GM21723 (cell line): Measurements from ENCODE around the gene IGLL1.

Experiments
- ATAC-seq: cut with Tn5 transposase; IDR thresholded peaks from one replicate; pipeline ENCODE4 v1.9.1; 2021; ENCODE audit warnings: mild to moderate bottlenecking, moderate library complexity; ENCODE audit not compliant: unreplicated experiment

Gene IGLL1

DNA sequence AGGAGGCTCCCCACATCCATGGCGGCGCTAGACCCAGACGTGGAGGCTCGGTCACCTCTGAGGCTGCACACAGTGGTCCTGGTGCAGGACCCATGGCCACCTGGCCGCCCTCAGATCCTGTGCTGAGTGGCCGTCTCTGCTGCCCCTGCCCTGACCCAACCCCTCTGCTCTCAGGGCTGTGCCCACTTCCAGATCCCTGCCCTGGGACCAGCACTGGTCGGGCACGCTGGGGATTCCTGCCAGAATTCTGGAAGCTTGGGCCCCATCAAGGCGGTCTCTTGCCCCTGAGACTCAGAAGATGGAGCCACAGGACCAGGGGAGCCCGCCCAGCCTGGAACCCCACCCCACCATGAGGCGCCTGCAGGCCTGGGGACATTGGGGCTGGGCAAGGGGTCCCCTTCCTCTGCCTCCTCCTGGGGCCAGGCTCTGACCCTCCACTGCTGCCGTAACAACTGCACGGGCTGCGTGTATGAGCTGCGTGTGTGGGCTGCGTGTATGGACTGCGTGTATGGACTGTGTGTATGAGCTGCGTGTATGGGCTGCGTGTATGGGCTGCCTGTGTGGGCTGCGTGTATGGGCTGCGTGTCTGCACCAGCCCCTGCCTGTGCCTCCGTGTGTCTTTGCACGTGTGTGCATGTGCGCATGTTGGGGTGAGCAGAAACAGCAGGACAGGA lies 48.7 kb downstream of the IGLL1 start:
- no peak for ATAC-seq

GRCh38 chr22:23530766-23531282 lies 49.3 kb downstream of the IGLL1 start:
- ATAC-seq: no peak

GRCh38 chr22:23530106-23530505 lies 50.0 kb downstream of the IGLL1 start:
- ATAC-seq: no peak

DNA sequence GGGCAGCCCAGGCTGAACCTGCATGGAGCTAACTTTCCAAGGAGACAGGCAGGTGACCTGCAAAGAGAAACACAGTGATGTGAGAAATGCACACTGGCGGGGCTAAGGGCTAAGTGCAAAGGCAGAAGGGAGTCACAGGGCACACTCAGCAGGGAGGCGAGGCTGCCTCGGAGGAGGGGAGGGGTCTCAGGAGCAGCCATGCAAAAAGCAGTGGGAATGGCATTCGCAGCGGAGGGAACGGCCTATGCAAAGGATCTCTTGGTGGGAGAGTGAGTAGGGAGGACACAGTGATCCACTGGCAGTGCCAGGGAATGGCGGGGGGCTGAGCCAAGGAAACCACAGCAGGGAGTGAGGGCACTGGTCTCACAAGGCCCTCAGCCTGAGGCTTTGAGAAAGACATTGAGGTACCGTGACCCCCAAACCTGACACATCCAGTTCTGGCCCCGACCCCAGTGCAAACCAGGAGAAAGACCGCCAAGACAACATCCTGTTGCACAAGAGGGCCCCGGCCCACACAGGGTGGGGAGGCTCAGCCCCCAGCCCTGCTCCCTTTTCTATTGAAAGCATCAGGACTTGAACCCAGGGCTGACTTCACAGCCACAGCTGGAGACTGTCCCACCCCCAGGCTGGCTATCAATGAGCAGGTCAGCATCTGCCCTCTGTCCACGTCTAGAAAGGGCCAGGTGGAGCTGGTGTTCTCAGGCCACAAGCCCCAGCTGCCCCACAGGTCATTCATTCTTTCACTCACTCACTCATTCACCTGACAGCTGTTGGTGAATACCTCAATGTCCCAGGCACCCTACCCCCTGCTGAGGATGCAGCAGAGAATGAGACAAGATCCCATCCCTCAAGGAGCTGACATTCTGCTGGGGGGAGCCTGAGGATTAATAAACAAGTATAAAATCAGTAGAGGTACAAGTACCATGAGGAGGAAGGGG lies 50.7 kb downstream of the IGLL1 start:
- ATAC-seq: no peak

- no peak for ATAC-seq
Observed at GRCh38 chr22:23527971-23528740, 51.9 kb downstream of the IGLL1 start.

- no peak for ATAC-seq
Observed at GRCh38 chr22:23526596-23527316, 53.3 kb downstream of the IGLL1 start.

- ATAC-seq: no peak
Observed at GRCh38 chr22:23525510-23525909, 54.6 kb downstream of the IGLL1 start.

DNA sequence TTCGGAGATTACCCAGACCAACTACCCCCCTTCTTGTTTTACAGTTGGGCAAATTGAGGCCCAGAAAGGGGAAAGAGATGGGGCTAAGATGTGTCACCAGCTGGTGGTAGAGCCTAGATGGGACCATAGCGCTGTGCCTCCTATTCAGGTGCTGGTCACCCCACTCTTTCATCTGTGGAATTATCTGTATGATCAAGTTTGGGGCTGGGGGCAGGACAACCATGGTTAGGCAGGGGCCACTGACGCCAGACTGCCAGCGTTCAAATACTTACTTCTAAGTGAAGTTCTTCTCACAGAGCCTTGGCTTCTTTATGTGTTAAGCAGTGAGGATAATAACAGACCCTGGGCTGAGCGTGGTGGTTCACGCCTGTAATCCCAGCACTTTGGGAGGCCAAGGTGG lies 55.9 kb downstream of the IGLL1 start:
- no peak for ATAC-seq

DNA sequence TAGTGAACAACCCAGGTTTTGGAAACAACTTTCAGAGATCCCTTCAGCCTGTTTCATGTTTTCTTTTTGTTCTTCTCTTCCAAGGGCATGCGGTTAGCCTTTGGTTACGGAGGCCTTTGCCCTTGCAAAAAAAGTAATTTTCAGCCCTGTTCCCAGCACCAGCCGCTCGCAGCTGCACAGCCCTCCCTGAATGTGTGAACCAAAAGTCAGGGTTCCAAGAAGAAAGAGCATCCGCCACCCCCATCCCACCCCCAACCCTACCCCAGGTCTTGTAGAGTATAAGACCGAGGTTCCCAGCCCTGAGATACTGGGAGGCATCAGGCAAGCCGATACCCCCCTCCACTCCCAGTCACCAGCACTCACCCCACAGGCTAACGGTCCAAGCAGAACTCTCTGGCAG lies 56.4 kb downstream of the IGLL1 start:
- ATAC-seq: no peak
